H9 (cell line): ENCODE measurements around the gene LRIG3. TPM values are rescaled to one million over a fixed set of nuclear protein-coding genes. Genes with fewer than 3 reads are reported as not detected.

Experiments
- DNase-seq: peaks from one replicate; pipeline ENCODE4 v3.0.0-alpha.2; 2017
- H2AFZ ChIP-seq: one replicate; pipeline ENCODE4 v1.6.1; 2013; ENCODE audit warnings: mild to moderate bottlenecking, low read length, control low read depth, moderate library complexity
- H2AK5ac ChIP-seq: 2 replicates; pipeline ENCODE4 v1.6.1; 2013; ENCODE audit warnings: low read length, control low read depth, mixed read lengths; ENCODE audit not compliant: insufficient read length
- H2BK120ac ChIP-seq: one replicate; pipeline ENCODE4 v1.6.1; 2013; ENCODE audit warnings: low read depth, mild to moderate bottlenecking, low read length, control low read depth, inconsistent platforms; ENCODE audit not compliant: poor library complexity, severe bottlenecking
- H2BK12ac ChIP-seq: 2 replicates; pipeline ENCODE4 v1.6.1; 2013; ENCODE audit warnings: low read length, control low read depth, mixed read lengths, low read depth; ENCODE audit not compliant: insufficient read length
- H2BK15ac ChIP-seq: 2 replicates; pipeline ENCODE4 v1.6.1; 2013; ENCODE audit warnings: low read depth, low read length, control low read depth
- H2BK20ac ChIP-seq: one replicate; pipeline ENCODE4 v1.6.1; 2013; ENCODE audit warnings: low read depth, mild to moderate bottlenecking, low read length, control low read depth, inconsistent platforms; ENCODE audit not compliant: poor library complexity, severe bottlenecking
- H2BK5ac ChIP-seq: 2 replicates; pipeline ENCODE4 v1.6.1; 2013; ENCODE audit warnings: low read length, control low read depth, mixed read lengths; ENCODE audit not compliant: insufficient read length
- H3K14ac ChIP-seq: 2 replicates; pipeline ENCODE4 v1.6.1; 2013; ENCODE audit warnings: low read length, control low read depth; ENCODE audit not compliant: insufficient read depth
- H3K18ac ChIP-seq: 2 replicates; pipeline ENCODE4 v1.6.1; 2013; ENCODE audit warnings: low read depth, mild to moderate bottlenecking, mixed read lengths, low read length, control low read depth; ENCODE audit not compliant: insufficient read length
- H3K23ac ChIP-seq: 2 replicates; pipeline ENCODE4 v1.6.1; 2013; ENCODE audit warnings: low read length, control low read depth, mixed read lengths, low read depth; ENCODE audit not compliant: insufficient read length
- H3K23me2 ChIP-seq: 2 replicates; pipeline ENCODE4 v1.6.1; 2013; ENCODE audit warnings: low read depth, mild to moderate bottlenecking, mixed read lengths, low read length, control low read depth; ENCODE audit not compliant: insufficient read length, poor library complexity, severe bottlenecking
- H3K27ac ChIP-seq: 2 replicates; pipeline ENCODE4 v1.5.1; 2013; ENCODE audit warnings: low read length, control low read depth, mixed read lengths, low read depth; ENCODE audit not compliant: insufficient read length
- H3K27me3 ChIP-seq: 2 replicates; pipeline ENCODE4 v1.6.1; 2013; ENCODE audit warnings: low read length, control low read depth, inconsistent platforms; ENCODE audit not compliant: insufficient read depth
- H3K4ac ChIP-seq: 2 replicates; pipeline ENCODE4 v1.6.1; 2013; ENCODE audit warnings: low read depth, mild to moderate bottlenecking, control low read depth, inconsistent platforms, low read length, moderate library complexity
- H3K4me1 ChIP-seq: 2 replicates; pipeline ENCODE4 v1.6.1; 2013; ENCODE audit warnings: low read length, control low read depth, inconsistent platforms; ENCODE audit not compliant: insufficient read depth
- H3K4me2 ChIP-seq: 2 replicates; pipeline ENCODE4 v1.6.1; 2013; ENCODE audit warnings: low read length, control low read depth, mixed read lengths; ENCODE audit not compliant: insufficient read length, insufficient read depth
- H3K56ac ChIP-seq: 2 replicates; pipeline ENCODE4 v1.6.1; 2013; ENCODE audit warnings: low read depth, mild to moderate bottlenecking, mixed read lengths, low read length, control low read depth; ENCODE audit not compliant: insufficient read length
- H3K79me1 ChIP-seq: 2 replicates; pipeline ENCODE4 v1.6.1; 2013; ENCODE audit warnings: low read depth, mild to moderate bottlenecking, moderate library complexity, low read length, control low read depth, inconsistent platforms; ENCODE audit not compliant: insufficient read depth, poor library complexity, severe bottlenecking
- H3K79me2 ChIP-seq: 2 replicates; pipeline ENCODE4 v1.6.1; 2013; ENCODE audit warnings: low read length, control low read depth, inconsistent platforms; ENCODE audit not compliant: insufficient read depth
- H3K9ac ChIP-seq: 2 replicates; pipeline ENCODE4 v1.6.1; 2013; ENCODE audit warnings: low read length, control low read depth, mixed read lengths; ENCODE audit not compliant: insufficient read length; ENCODE audit errors: extremely low read depth
- H3K9me3 ChIP-seq: one replicate; pipeline ENCODE4 v1.6.1; 2013; ENCODE audit warnings: low read depth, low read length, inconsistent platforms; ENCODE audit not compliant: control insufficient read depth
- H3T11ph ChIP-seq: one replicate; pipeline ENCODE4 v1.6.1; 2013; ENCODE audit warnings: mild to moderate bottlenecking, low read length, control low read depth, inconsistent platforms
- H4K20me1 ChIP-seq: one replicate; pipeline ENCODE4 v1.6.1; 2013; ENCODE audit not compliant: control insufficient read depth, insufficient read length, insufficient read depth
- H4K5ac ChIP-seq: 2 replicates; pipeline ENCODE4 v1.6.1; 2013; ENCODE audit warnings: low read depth, mild to moderate bottlenecking, mixed read lengths, low read length, control low read depth; ENCODE audit not compliant: insufficient read length
- H4K8ac ChIP-seq: replicated peaks from 2 replicates; pipeline ENCODE4 v1.6.1; 2013; ENCODE audit warnings: low read length, control low read depth, mixed read lengths, low read depth; ENCODE audit not compliant: insufficient read length
- H4K91ac ChIP-seq: 2 replicates; pipeline ENCODE4 v1.6.1; 2013; ENCODE audit warnings: low read depth, mild to moderate bottlenecking, moderate library complexity, mixed read lengths, low read length, control low read depth; ENCODE audit not compliant: insufficient read length
- H3K27ac Mint-ChIP-seq, 3 experiments: 2 replicates in 2 of 3; 3 replicates in 1 of 3; pipeline ENCODE4 v1.8.0; 2020 to 2021; ENCODE audit warnings: mixed read lengths in 3 of 3, mild to moderate bottlenecking in 1 of 3, moderate library complexity in 1 of 3
- H3K27me3 Mint-ChIP-seq: 2 replicates; pipeline ENCODE4 v1.8.0; 2021; ENCODE audit warnings: low read depth, mild to moderate bottlenecking, moderate library complexity, mixed read lengths
- H3K36me3 Mint-ChIP-seq, 3 experiments: 2 replicates in 2 of 3; 3 replicates in 1 of 3; pipeline ENCODE4 v1.8.0; 2020 to 2021; ENCODE audit warnings: low read depth in 3 of 3, mixed read lengths in 3 of 3; ENCODE audit not compliant: insufficient read depth in 1 of 3
- H3K4me1 Mint-ChIP-seq, 2 experiments: 2 replicates each; pipeline ENCODE4 v1.8.0; 2020; ENCODE audit warnings: mixed read lengths in 2 of 2
- H3K4me3 Mint-ChIP-seq, 2 experiments: 2 replicates in 1 of 2; 3 replicates in 1 of 2; pipeline ENCODE4 v1.8.0; 2020 to 2021; ENCODE audit warnings: mild to moderate bottlenecking in 2 of 2, mixed read lengths in 2 of 2, moderate library complexity in 1 of 2
- H3K9me3 Mint-ChIP-seq, 2 experiments: 2 replicates in 1 of 2; 3 replicates in 1 of 2; pipeline ENCODE4 v1.8.0; 2020; ENCODE audit warnings: mild to moderate bottlenecking in 2 of 2, mixed read lengths in 2 of 2, moderate library complexity in 1 of 2
- WGBS: extraction: QIAGEN DNeasy Blood & Tissue Kit; methylation state at CpG from one replicate; pipeline ENCODE4 v1.1.7; 2013; ENCODE audit warnings: missing lambda C conversion rate, low lambda C conversion rate, mixed read lengths; ENCODE audit not compliant: insufficient read length; ENCODE audit errors: extremely low coverage; 5-methylcytosine and 5-hydroxymethylcytosine counted together
- total RNA-seq: library from RNA; stranded (reverse); gene quantifications from 2 replicates; pipeline ENCODE4 v1.2.1, GENCODE V29; 2021
- TF ChIP-seq, protein P1 (sequence below): fragments of 200-600 bp; sonication (generic); conservative IDR thresholded peaks from 3 replicates; pipeline ENCODE4 v1.8.0; 2021; ENCODE audit warnings: antibody characterized with exemption, mild to moderate bottlenecking

The LRIG3 gene
- total RNA-seq, 1 experiment from 2014 or later: 10.9 TPM

DNA sequence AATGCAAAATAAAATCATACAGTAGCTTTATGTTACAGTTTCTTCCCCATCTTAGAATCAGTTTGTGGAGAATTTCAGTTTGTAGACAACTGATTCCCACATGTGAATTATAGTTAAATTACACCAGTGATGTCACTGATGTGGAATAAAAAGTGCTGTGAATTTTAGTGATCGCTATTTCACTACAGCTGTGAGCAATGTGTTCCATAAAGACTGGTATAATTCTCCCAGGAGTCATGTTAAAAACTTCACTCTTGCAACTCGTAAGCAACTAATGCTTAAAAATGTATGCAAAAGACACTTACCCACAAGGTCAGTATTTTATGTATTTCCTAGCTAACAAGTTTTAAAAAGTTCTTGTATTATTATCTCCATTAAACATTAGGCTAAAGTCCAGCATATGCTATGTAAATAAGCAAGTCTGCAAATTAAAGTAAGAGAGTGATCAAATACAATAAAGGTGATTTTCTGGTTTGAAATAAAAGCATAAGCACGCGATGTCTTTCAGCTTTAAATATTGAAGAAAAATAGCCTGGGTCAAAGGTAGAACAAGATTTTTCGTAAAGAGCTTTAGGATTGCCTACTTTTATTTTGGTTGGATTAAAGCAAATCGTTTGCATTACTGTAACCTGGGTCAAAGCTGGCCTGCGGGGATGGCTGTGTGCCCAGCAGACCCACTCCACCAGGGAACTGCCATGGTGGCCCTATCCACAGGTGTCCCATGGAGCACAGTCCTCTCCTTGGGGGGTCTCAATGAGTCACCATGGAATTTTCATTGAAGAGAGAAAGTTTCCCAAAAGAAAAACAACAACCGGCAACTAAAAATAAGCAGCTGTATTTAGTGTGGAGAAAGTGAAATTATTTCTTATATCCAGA lies 12.7 kb upstream of the LRIG3 start:
- no peak overlapping the region for H2BK120ac ChIP-seq
- no peak overlapping the region for H4K91ac ChIP-seq
- no peak overlapping the region for H2BK5ac ChIP-seq
- Mint-ChIP-seq H3K9me3 (peaks cover 0 to 4% of the 10 kb centered on the region in 2 experiments; a peak in 1 of 5 replicates), H3K27ac (no peak overlapping the region), H3K4me1 (peaks cover 6 to 8% of the 10 kb centered on the region in 2 experiments), H3K27me3 (no peaks in the 10 kb centered on the region), H3K36me3 (0 out of 7 replicates have a peak, but pooled peaks cover 0 to 3% (median 0%) of the 10 kb centered on the region in 3 experiments), H3K4me3 (no peak overlapping the region)
- H3K14ac ChIP-seq: no peak overlapping the region
- H3K9ac ChIP-seq: no peak overlapping the region
- no peak overlapping the region for H2AK5ac ChIP-seq
- H3K4me1 ChIP-seq: no peaks in the 10 kb centered on the region
- H3K23me2 ChIP-seq: no peaks in the 10 kb centered on the region
- no peak overlapping the region for H3T11ph ChIP-seq
- H2BK15ac ChIP-seq: no peak overlapping the region
- DNase-seq: no peak
- H3K4me2 ChIP-seq: no peak overlapping the region
- no peak overlapping the region for H3K4ac ChIP-seq
- H3K9me3 ChIP-seq: no peaks in the 10 kb centered on the region
- H3K79me1 ChIP-seq: no peaks in the 10 kb centered on the region
- no peak overlapping the region for H2BK20ac ChIP-seq
- no peak overlapping the region for H3K56ac ChIP-seq
- H3K27ac ChIP-seq: no peak overlapping the region
- H2BK12ac ChIP-seq: no peak overlapping the region
- H2AFZ ChIP-seq: no peak overlapping the region
- TF ChIP-seq, protein P1, sequence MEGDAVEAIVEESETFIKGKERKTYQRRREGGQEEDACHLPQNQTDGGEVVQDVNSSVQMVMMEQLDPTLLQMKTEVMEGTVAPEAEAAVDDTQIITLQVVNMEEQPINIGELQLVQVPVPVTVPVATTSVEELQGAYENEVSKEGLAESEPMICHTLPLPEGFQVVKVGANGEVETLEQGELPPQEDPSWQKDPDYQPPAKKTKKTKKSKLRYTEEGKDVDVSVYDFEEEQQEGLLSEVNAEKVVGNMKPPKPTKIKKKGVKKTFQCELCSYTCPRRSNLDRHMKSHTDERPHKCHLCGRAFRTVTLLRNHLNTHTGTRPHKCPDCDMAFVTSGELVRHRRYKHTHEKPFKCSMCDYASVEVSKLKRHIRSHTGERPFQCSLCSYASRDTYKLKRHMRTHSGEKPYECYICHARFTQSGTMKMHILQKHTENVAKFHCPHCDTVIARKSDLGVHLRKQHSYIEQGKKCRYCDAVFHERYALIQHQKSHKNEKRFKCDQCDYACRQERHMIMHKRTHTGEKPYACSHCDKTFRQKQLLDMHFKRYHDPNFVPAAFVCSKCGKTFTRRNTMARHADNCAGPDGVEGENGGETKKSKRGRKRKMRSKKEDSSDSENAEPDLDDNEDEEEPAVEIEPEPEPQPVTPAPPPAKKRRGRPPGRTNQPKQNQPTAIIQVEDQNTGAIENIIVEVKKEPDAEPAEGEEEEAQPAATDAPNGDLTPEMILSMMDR: no peak
- H3K27me3 ChIP-seq: no peaks in the 10 kb centered on the region
- no CpG with 5 or more reads among the region's 8 CpGs for WGBS
- H4K5ac ChIP-seq: no peak overlapping the region
- no peaks in the 10 kb centered on the region for H3K79me2 ChIP-seq
- no peaks in the 10 kb centered on the region for H4K20me1 ChIP-seq
- H4K8ac ChIP-seq: no peak overlapping the region
- no peak overlapping the region for H3K18ac ChIP-seq
- no peak overlapping the region for H3K23ac ChIP-seq
